Vagina (tissue), 2 donors: Measurements from ENCODE around the gene TNFRSF1B.

Experiments used
- CTCF ChIP-seq, 3 experiments: fragments of 450-650 bp in 2 of 3; fragments of 200-600 bp in 1 of 3; sonication (generic) in 1 of 3; IDR thresholded peaks; one replicate each; pipeline ENCODE4 v1.5.1; 2017 to 2019; ENCODE audit warnings: antibody characterized with exemption in 3 of 3, mild to moderate bottlenecking in 2 of 3, moderate library complexity in 2 of 3
- POLR2A ChIP-seq, 2 donors: fragments of 450-650 bp; IDR thresholded peaks; one replicate each; pipeline ENCODE4 v1.6.1; 2017; ENCODE audit warnings: antibody characterized with exemption in 2 of 2, mild to moderate bottlenecking in 2 of 2, moderate library complexity in 2 of 2
- POLR2AphosphoS5 ChIP-seq, 2 donors: sonication (generic); formaldehyde crosslinking; IDR thresholded peaks; one replicate each; pipeline ENCODE4 v1.9.0; 2017; ENCODE audit warnings: antibody characterized with exemption in 2 of 2, mild to moderate bottlenecking in 2 of 2, low read depth in 1 of 2; ENCODE audit not compliant: insufficient read depth in 1 of 2

DNA sequence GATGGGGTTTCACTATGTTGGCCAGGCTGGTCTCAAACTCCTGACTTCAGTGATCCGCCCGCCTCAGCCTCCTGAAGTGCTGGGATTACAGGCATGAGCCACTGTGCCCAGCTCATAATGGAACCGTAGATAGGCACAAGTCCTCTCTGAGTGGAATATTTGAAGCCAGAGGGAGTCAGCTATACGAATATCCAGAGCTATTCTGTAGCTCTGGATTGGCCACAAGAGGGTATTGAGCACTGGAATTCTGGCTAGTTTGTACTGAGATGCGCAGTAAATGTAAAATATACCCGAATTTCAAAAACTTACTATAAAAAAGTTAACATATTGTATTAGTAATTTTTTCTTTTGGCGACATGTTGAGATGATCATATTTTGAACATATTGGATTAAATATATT lies 62.2 kb downstream of the TNFRSF1B start:
- TF ChIP-seq POLR2AphosphoS5 (IDR thresholded peaks at IDR 0.05; ENCODE audit: insufficient read depth in 1 of 2, low read depth in 1 of 2) (no peak), CTCF (IDR thresholded peaks at IDR 0.05) (no peak), POLR2A (IDR thresholded peaks at IDR 0.05) (no peak)
